Transverse colon (tissue), 4 donors: ENCODE data around the gene ABRACL. TPM values are rescaled to one million over a fixed set of nuclear protein-coding genes. Genes with fewer than 3 reads are reported as not detected.

Source experiments
- DNase-seq: peaks from one replicate; pipeline ENCODE4 v3.0.0-alpha.2; 2019
- H3K27ac ChIP-seq, 4 donors: fragments of 200-600 bp; sonication (generic); 2 replicates each; pipeline ENCODE4 v1.5.1; 2016 to 2018; ENCODE audit warnings: inconsistent platforms in 4 of 4
- H3K27me3 ChIP-seq: fragments of 200-600 bp; sonication (generic); 2 replicates; pipeline ENCODE4 v1.5.1; 2017; ENCODE audit warnings: inconsistent platforms
- H3K36me3 ChIP-seq, 4 donors: fragments of 200-600 bp; sonication (generic); 2 replicates each; pipeline ENCODE4 v1.5.1; 2017 to 2019; ENCODE audit warnings: inconsistent platforms in 4 of 4
- H3K4me1 ChIP-seq, 4 donors: fragments of 200-600 bp; sonication (generic); 2 replicates each; pipeline ENCODE4 v1.5.1; 2017 to 2020; ENCODE audit warnings: inconsistent platforms in 4 of 4
- H3K4me3 ChIP-seq, 4 donors: fragments of 200-600 bp; sonication (generic); 1 replicate in 1 of 4; 2 replicates in 3 of 4; pipeline versions ENCODE4 v1.5.1 to v1.6.1; 2017 to 2019; ENCODE audit warnings: inconsistent platforms in 4 of 4
- H3K9me3 ChIP-seq, 2 donors: fragments of 200-600 bp; sonication (generic); 2 replicates each; pipeline ENCODE4 v1.5.1; 2017 to 2019; ENCODE audit warnings: inconsistent platforms in 2 of 2
- CTCF ChIP-seq, 5 experiments: fragments of 200-600 bp in 3 of 5; fragments of 450-650 bp in 2 of 5; sonication (generic) in 3 of 5; IDR thresholded peaks; 1 replicate in 2 of 5; 2 replicates in 3 of 5; pipeline ENCODE4 v1.5.1; 2016 to 2017; ENCODE audit warnings: antibody characterized with exemption in 5 of 5, inconsistent platforms in 3 of 5, mild to moderate bottlenecking in 2 of 5, moderate library complexity in 1 of 5
- EP300 ChIP-seq: sonication (generic); formaldehyde crosslinking; IDR thresholded peaks from one replicate; pipeline ENCODE4 v1.6.1; 2017; ENCODE audit warnings: antibody characterized with exemption, low read depth
- POLR2A ChIP-seq: fragments of 450-650 bp; IDR thresholded peaks from one replicate; pipeline ENCODE4 v1.6.1; 2016; ENCODE audit warnings: antibody characterized with exemption, mild to moderate bottlenecking, moderate library complexity
- POLR2AphosphoS5 ChIP-seq, 3 donors: sonication (generic); formaldehyde crosslinking; IDR thresholded peaks; one replicate each; pipeline ENCODE4 v1.6.1; 2016; ENCODE audit warnings: antibody characterized with exemption in 3 of 3
- WGBS, 2 donors: methylation state at CpG; one replicate each; pipeline ENCODE4 v1.1.5; 2018; ENCODE audit warnings: low coverage in 1 of 2; 5-methylcytosine and 5-hydroxymethylcytosine counted together
- in situ Hi-C, 4 donors: fragments of 200-750 bp; cut with MboI; loops; one replicate each; pipeline versions ENCODE4 v1.15.0 to v1.15.1; 2017; ENCODE audit warnings: low sequenced_read_pairs in 3 of 4, low pct_ligation_motif_present in 1 of 4, low pct_unique_long_range_greater_than_20kb in 1 of 4
- intact Hi-C: fragments of 100-400 bp; cut with DNase I; formaldehyde crosslinking; loops from one replicate; pipeline ENCODE4 v1.15.1; 2023; ENCODE audit warnings: low total_unique reads
- total RNA-seq, 4 donors: library from RNA; depleted of rRNA; stranded (reverse); fragments of >200 nt; gene quantifications; one replicate each; pipeline ENCODE4 v1.1.0, GENCODE V29; 2016

The ABRACL gene
- total RNA-seq, result 10 to 100 TPM in 3 of 4 donors, not detected in 1; 26.2 to 73.5 (median 60.2) TPM

DNA sequence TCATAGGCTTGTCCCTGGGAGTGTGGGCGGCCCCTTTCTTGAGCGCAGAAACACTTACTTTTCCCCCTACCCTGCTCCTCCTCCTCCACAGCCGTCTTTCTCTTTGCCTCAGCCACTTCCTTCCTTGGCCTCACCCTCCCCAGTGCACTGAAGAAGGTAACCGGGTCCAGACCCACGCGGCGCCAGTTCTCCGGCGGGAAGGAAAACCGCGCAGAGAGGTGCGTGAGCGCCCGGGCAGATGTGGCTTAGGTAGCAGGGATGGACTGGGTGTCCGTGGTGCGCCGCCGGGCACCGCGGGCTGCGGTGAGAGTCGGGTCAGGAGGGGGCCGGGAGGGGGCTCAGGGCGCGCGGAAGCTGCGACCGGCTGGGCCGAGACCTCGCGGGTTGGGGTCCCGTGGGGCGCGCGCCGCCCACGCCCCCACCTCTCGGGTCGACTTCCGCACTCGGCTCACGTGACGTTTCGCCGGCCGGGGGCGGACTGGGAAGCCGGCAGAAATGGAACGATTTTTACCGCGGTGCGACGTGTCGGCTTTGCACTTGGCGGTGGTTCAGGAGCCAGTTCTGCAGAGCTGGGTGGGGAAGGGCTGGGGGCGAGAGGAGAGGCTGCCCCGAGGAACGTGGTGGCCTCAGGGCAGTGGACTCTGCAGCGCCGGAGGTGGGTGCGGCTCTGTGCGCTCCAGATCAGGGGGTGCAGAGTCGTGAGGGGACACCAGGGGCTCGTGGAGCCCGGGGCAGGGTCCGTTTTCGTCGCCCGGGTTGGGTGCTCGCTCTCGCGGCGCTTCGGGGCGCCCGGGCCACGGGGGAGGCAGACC is at the start of gene ABRACL:
Gene ABRACL (plus strand): TSS at position 88 of the 812 bp plus-strand sequence. CDS start 5,416 bp downstream, outside the sequence.
- Histone ChIP-seq H3K36me3 (no peaks in the 10 kb centered on the region), H3K27me3 (no peaks in the 10 kb centered on the region), H3K9me3 (no peaks in the 10 kb centered on the region), H3K4me1 (peaks cover 0 to 28% (median 8%) of the 10 kb centered on the region in 4 donors), H3K27ac (peak within 1 kb of the TSS; percentile 80 to 93 (median 90)), H3K4me3 (peak within 1 kb of the TSS; percentile 43 to 95 (median 90))
- WGBS, 2 donors, result 0% methylated on average over 9 to 67 of the region's 77 CpGs
- DNase-seq, result peak; percentile 81
- intact Hi-C loops, result no loop called here
- in situ Hi-C loops, result no loop called here
- TF ChIP-seq POLR2A (peak; percentile 85), CTCF (IDR thresholded peaks at IDR 0.05) (no peak), POLR2AphosphoS5 (IDR thresholded peaks at IDR 0.05) (peak; percentile 30 to 73 (median 70))

DNA sequence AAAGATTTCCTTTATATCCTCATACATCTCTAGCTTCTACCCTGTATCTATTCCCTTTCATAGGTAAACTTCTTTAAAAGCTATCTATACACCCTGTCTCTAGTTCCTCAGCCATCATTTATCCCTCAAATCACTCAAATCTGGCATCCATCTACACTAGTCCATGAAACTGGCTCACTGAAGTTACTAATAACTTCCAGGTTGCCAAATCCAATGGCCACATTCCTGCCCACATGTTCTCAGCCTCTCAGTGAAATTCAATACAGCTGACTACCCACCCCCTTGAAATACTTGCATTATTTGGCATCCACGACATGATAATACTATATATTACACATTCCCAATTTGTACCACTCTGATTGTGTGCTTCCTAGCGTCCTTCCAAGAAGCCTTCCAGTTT is 49.2 kb upstream of the ABRACL start:
- Histone ChIP-seq H3K9me3 (no peaks in the 10 kb centered on the region), H3K27me3 (no peaks in the 10 kb centered on the region), H3K4me1 (peaks cover 0 to 24% (median 11%) of the 10 kb centered on the region in 4 donors), H3K36me3 (no peaks in the 10 kb centered on the region), H3K4me3 (no peak overlapping the region), H3K27ac (no peak overlapping the region)
- no peak for TF ChIP-seq CTCF (IDR thresholded peaks at IDR 0.05)
- TF ChIP-seq POLR2AphosphoS5 (IDR thresholded peaks at IDR 0.05), result no peak
- TF ChIP-seq EP300, result no peak
- no peak for TF ChIP-seq POLR2A
- DNase-seq, result no peak
- WGBS, 2 donors, result 86 to 100% methylated on average over 2 of the region's 2 CpGs
- intact Hi-C loops (no loop called here), in situ Hi-C loops (no loop called here)

DNA sequence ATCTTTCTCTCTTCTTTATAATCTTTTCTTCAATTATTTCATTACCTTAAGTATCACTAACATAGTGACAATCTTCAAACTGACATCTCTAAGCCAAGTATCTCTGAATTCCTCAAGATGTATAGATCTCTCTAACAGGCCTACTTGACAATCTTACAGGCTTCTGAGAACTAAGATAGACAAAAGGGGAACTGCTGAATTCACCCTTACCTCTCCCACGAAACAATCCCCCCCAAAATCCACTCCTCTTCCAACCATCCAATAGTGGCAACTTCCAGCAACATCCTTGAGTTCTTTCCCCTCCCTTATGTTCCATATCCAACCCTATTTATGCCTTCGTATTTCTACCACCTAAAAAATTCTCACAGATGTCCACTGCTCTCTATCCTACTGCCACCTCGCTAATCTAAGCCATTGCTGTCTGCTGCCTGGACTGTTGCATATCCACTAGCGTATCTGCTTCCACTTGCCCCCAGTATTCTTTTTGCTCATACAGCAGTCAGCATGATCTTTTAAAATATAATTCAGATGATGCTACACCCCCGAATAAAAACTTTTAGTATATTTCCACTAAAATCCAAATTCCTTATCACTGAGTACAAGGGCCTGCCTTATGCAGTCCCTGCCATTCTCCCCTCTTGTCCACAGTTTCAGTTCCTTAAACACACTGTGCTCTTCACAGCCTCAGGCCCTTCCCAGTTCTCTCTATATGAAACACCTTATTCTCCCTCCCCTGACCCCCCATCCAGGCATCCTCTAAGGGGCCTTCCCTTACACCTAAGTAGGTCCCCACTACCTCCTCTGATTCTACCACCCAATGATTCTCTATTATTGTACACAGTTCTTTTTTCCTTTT is 48.5 kb upstream of the ABRACL start:
- no peak for DNase-seq
- 93 to 96% methylated on average over 5 of the region's 5 CpGs for WGBS, 2 donors
- Histone ChIP-seq H3K4me1 (peaks cover 0 to 28% (median 13%) of the 10 kb centered on the region in 4 donors), H3K27ac (no peak overlapping the region), H3K36me3 (no peaks in the 10 kb centered on the region), H3K27me3 (no peaks in the 10 kb centered on the region), H3K9me3 (no peaks in the 10 kb centered on the region), H3K4me3 (no peak overlapping the region)
- no peak for TF ChIP-seq EP300
- TF ChIP-seq POLR2AphosphoS5 (IDR thresholded peaks at IDR 0.05), result no peak
- TF ChIP-seq CTCF (IDR thresholded peaks at IDR 0.05), result no peak
- TF ChIP-seq POLR2A, result no peak
- in situ Hi-C loops, result loop anchor here in 1 of 4 donors (10.0 kb wide), 1 partner anchor 165 kb away; no protein-coding TSS in a partner anchor
- intact Hi-C loops, result no loop called here

DNA sequence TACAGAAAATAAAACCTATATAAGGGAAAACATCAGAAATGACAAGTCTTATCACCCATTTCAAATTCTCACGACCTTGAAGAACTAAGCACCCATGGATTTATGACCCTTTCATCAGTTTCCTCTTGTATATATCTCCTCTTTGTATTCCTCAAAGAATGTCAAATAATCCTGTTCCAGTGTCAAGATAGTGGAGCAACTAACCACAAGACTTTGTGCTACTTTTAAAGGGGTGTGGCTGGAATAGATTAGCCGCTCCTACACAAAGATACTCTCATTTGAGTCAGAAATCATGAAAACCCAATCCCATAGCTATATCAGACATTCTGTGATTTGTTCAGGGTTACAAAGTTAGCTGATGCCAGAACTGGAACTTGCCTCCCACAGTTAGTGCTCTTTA is 47.1 kb upstream of the ABRACL start:
- WGBS, 2 donors, result 75 to 83% methylated on average over 2 of the region's 2 CpGs
- no peak for TF ChIP-seq CTCF (IDR thresholded peaks at IDR 0.05)
- no peak for TF ChIP-seq POLR2AphosphoS5 (IDR thresholded peaks at IDR 0.05)
- no peak for TF ChIP-seq EP300
- no peak for TF ChIP-seq POLR2A
- H3K36me3 ChIP-seq, result no peaks in the 10 kb centered on the region
- H3K4me3 ChIP-seq, result no peak overlapping the region
- H3K27ac ChIP-seq, result no peak overlapping the region
- intact Hi-C loops (no loop called here), in situ Hi-C loops (loop anchor here in 1 of 4 donors (10.0 kb wide), 1 partner anchor 167 kb away; no protein-coding TSS in a partner anchor)
- H3K9me3 ChIP-seq, result no peaks in the 10 kb centered on the region
- H3K4me1 ChIP-seq, result peaks cover 0 to 42% (median 23%) of the 10 kb centered on the region in 4 donors
- H3K27me3 ChIP-seq, result no peaks in the 10 kb centered on the region
- no peak for DNase-seq
